Choroid plexus epithelial cell (primary cell): ENCODE results near the gene FPR1.
A peak's percentile ranks its signal among the peaks of the same experiment; 100 is the strongest.
"Not testable (repeated sequence)": the region's sequence is repeated elsewhere in the genome, so short reads cannot be mapped to it uniquely, and the experiment has no call there.

Experiments used
- DNase-seq: peaks from one replicate; pipeline ENCODE4 v3.0.0-alpha.2; 2010; ENCODE audit warnings: low read depth
- H3K4me3 ChIP-seq: 2 replicates; pipeline ENCODE4 v1.5.1; 2011; ENCODE audit warnings: low read depth, mild to moderate bottlenecking, control low read depth, low read length, moderate library complexity
- TF ChIP-seq, protein P1 (sequence below): conservative IDR thresholded peaks from 2 replicates; pipeline ENCODE4 v1.5.1; 2011; ENCODE audit warnings: low read depth, mild to moderate bottlenecking, control low read depth, inconsistent platforms, low read length, moderate library complexity

FPR1 gene

DNA sequence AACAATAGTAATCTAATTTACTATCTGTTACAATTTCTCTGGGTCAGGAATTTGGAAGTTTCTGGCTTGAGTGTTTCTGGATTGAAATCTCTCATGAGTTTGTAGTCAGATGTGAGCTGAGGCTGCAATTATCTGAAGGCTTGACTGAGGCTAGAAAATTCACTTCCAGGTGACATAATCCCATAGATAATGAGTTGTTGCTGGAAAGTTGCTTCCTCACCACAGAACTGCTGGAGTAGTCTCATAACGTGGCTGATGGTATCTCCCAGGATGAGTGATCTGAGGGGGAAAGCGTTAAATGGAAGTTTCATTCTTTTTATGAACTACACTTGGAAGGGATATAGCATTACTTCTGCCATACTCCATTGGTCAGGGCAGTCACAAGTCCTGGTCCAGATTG is 28.0 kb upstream of the FPR1 start:
- TF ChIP-seq, protein P1, sequence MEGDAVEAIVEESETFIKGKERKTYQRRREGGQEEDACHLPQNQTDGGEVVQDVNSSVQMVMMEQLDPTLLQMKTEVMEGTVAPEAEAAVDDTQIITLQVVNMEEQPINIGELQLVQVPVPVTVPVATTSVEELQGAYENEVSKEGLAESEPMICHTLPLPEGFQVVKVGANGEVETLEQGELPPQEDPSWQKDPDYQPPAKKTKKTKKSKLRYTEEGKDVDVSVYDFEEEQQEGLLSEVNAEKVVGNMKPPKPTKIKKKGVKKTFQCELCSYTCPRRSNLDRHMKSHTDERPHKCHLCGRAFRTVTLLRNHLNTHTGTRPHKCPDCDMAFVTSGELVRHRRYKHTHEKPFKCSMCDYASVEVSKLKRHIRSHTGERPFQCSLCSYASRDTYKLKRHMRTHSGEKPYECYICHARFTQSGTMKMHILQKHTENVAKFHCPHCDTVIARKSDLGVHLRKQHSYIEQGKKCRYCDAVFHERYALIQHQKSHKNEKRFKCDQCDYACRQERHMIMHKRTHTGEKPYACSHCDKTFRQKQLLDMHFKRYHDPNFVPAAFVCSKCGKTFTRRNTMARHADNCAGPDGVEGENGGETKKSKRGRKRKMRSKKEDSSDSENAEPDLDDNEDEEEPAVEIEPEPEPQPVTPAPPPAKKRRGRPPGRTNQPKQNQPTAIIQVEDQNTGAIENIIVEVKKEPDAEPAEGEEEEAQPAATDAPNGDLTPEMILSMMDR = no peak
- no peak overlapping the region for H3K4me3 ChIP-seq
- no peak for DNase-seq

DNA sequence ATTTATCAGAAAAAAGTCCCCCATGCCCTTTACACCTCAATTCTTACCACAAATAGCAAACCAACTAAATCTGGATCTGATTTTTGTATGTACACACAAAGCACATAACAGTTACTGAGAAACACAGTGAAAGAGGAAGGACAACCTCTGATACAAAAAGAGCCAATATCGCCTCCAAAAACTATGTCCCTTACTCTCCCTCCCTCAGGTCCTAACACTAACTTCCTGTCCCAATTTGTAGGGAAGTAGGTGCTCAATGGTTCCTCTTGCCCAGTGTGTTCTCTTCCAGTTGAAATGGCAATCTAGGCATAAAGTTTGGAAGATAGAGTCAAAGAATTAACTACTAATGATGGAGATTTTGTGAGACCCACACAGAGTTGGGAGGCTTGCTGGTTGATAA is 27.5 kb upstream of the FPR1 start:
- TF ChIP-seq, protein P1 = no peak
- no peak overlapping the region for H3K4me3 ChIP-seq
- no peak for DNase-seq

DNA sequence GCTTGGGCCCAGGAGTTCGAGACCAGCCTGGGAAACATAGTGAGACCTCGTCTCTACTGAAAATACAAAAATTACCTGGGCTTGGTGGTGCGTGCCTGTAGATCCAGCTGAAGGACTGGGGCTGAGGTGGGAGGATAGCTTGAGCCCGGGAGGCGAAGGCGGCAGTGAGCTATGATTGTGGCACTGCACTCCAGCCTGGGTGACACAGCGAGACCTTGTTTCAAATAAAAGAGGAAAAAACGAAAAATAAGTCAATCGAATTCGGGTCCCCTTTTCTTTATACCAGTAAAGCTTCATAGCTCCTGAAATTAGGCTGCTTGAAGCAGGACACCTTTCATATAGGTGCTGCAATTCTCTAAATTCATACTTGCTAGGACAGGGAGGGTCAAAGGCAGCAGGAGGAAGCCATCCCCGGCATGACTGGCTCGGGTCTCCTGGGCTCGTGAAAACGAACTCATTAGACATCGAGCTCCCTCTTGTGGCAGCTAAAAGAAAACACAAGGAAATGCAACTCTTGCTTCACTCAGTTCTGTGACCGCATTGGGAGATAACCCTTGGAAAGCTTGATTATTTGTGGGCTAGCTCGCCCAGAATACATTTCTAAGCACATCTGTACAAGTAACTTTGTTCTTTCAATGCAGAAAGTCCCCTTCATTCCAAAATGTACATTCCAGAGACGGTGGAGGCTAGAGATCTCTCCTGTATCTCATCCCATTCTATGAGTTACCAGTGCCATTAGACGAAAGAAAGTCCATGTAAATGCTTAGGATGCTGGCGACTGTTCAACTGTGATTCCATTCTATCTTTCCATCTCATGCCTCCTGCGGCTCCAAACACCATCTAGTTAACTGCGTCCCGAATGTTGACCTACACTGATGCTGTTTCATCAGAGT is 26.1 kb upstream of the FPR1 start:
- TF ChIP-seq, protein P1 = peak; percentile 80
- peak; percentile 97 for DNase-seq
- no peak overlapping the region for H3K4me3 ChIP-seq

DNA sequence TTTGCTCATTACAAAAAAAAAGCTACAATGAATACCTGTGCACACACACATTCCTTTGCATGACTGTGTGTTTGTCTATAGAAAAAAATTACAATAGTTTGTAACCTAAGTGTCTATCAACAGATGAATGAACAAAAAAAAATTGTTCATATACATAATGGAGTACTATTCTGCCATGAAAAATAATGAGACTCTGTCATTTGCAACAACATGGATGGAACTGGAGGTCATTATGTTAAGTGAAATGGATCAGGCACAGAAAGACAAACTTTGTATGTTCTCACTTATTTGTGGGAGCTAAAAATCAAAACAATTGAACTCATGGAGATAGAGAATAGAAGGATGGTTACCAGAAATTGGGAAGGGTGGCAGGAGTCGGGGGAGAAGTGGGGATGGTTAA is 24.9 kb upstream of the FPR1 start:
- H3K4me3 ChIP-seq = not testable (repeated sequence)

DNA sequence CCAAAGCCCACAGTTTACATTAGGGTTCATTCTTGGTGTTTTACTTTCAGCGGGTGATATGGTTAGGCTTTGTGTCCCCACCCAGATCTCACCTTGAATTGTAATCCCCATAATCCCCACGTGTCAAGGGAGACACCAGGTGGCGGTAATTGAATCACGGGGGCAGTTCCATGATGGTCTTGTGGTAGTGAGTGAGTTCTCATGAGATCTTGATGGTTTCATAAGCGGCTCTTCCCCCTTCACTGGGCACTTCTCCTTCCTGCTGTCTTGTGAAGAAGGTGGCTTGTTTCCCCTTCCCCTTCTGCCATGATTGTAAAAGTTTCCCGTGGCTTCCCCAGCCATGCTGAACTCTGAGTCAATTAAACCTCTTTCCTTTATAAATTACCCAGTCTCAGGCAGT is 21.3 kb upstream of the FPR1 start:
- TF ChIP-seq, protein P1 = no peak
- no peak for DNase-seq
- no peak overlapping the region for H3K4me3 ChIP-seq

More for the DNA sequence above, 24.9 kb upstream of the FPR1 start:
- not testable (repeated sequence) for DNase-seq

DNA sequence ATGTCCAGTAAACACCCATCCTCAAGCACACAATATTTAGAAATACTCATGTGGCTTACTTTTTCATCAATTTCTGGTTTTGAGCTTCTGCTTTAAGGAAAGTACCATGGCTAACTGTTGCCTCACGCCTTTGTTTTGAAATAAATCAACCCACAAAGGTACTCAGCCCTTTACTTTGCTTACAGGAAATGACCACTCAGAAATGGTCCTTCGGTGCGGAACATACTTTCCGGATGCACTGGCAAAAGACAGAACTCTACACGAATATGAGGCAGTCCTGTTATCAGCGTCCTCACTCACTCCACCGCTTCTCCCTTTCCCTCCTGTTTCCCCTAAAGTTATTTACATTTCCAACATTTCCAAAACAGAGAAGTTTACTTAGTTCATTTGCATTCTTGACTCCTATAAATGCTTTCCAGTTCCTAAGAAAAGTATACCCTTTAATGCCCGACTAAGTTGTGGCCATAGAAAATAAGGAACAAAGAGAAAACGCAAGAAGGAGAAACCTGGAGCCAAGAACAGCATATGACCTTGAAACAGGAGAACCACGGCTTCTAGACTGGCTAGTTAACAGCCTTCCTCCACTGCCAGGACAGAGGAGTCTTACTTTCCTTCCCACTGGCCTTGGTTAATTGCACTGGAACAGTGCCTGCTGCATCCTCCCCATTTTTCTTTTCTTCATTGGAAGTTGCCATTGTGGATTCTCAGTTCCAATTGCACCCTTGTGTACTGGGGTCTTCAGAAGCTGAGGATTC is 19.9 kb upstream of the FPR1 start:
- no peak overlapping the region for H3K4me3 ChIP-seq
- TF ChIP-seq, protein P1 = no peak
- DNase-seq = peak; percentile 61

DNA sequence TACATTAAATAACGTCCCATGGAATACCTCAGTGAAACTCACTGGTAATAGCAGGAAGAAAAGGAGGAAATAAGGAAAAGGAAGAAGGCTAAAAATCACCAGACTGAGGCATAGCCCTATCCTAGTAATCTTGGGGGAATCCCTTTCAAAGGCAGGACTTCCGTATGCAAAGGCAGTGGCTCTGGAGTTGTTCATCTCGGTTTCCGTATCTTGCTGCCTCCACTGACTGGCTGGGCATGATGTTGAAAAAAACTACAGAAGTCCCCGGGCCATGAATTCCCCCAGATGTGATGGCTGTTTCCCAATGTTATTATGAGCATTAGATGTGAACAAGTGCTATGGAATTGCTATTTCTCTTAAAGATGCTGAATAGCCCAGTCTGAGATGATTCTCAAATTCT is 14.8 kb upstream of the FPR1 start:
- no peak overlapping the region for H3K4me3 ChIP-seq
- DNase-seq = no peak
- TF ChIP-seq, protein P1 = no peak
